WTC11 (cell line): Measurements from ENCODE around the gene KIF26A. TPM values are rescaled to one million over a fixed set of nuclear protein-coding genes. Genes with fewer than 3 reads are reported as not detected.

ENCODE experiments used
- ATAC-seq: fragments of 200-7000 bp; cut with Tn5 transposase; 2 replicates; pipeline ENCODE4 v1.10.0; 2021; ENCODE audit warnings: mild to moderate bottlenecking, moderate library complexity
- CTCF ChIA-PET: fragments of 300-600 bp; sonication (Branson Sonifier 250); formaldehyde crosslinking; loops from one replicate; lab custom pipeline; 2021; ENCODE audit warnings: antibody characterized with exemption; lab: Charles Lee
- POLR2A ChIA-PET: fragments of 350-600 bp; sonication (Branson Sonifier 250); formaldehyde crosslinking; loops from one replicate; lab custom pipeline; 2021; ENCODE audit warnings: antibody characterized with exemption; lab: Charles Lee
- DNase-seq: peaks from one replicate; pipeline ENCODE4 v3.0.0; 2021; ENCODE audit warnings: low spot score
- H3K27ac Mint-ChIP-seq: 2 replicates; pipeline ENCODE4 v1.8.0; 2021; ENCODE audit warnings: mixed read lengths
- H3K27me3 Mint-ChIP-seq: 2 replicates; pipeline ENCODE4 v1.8.0; 2021; ENCODE audit warnings: low read depth, mild to moderate bottlenecking, moderate library complexity, mixed read lengths
- H3K36me3 Mint-ChIP-seq: 2 replicates; pipeline ENCODE4 v1.8.0; 2021; ENCODE audit warnings: mixed read lengths
- H3K4me1 Mint-ChIP-seq: 2 replicates; pipeline ENCODE4 v1.8.0; 2022; ENCODE audit warnings: mixed read lengths
- H3K4me3 Mint-ChIP-seq: 2 replicates; pipeline ENCODE4 v1.8.0; 2021; ENCODE audit warnings: mild to moderate bottlenecking, moderate library complexity, mixed read lengths
- H3K9me3 Mint-ChIP-seq: 2 replicates; pipeline ENCODE4 v1.8.0; 2021; ENCODE audit warnings: mixed read lengths
- CREM ChIP-seq: sonication (generic); formaldehyde crosslinking; IDR thresholded peaks from 2 replicates; pipeline ENCODE4 v1.8.1; 2022; ENCODE audit warnings: mild to moderate bottlenecking, missing genetic modification reagents, moderate library complexity
- EMX1 ChIP-seq: fragments of 250-450 bp; sonication (Bioruptor Pico); IDR thresholded peaks from 2 replicates; pipeline ENCODE4 v1.8.0; 2021; ENCODE audit warnings: mild to moderate bottlenecking
- ERG ChIP-seq: fragments of 250-450 bp; sonication (Bioruptor Pico); IDR thresholded peaks from 2 replicates; pipeline ENCODE4 v1.8.0; 2021; ENCODE audit warnings: mild to moderate bottlenecking
- ESRRA ChIP-seq: sonication (generic); formaldehyde crosslinking; IDR thresholded peaks from 2 replicates; pipeline ENCODE4 v1.8.1; 2022; ENCODE audit warnings: mild to moderate bottlenecking, missing genetic modification reagents, borderline replicate concordance
- FOXP1 ChIP-seq: sonication (generic); formaldehyde crosslinking; IDR thresholded peaks from 2 replicates; pipeline ENCODE4 v1.8.0; 2022; ENCODE audit warnings: missing genetic modification reagents, mild to moderate bottlenecking, moderate library complexity, borderline replicate concordance
- GTF2I ChIP-seq: fragments of 250-450 bp; sonication (Bioruptor Pico); conservative IDR thresholded peaks from 2 replicates; pipeline ENCODE4 v1.4.0; 2021; ENCODE audit warnings: mild to moderate bottlenecking
- HMGXB4 ChIP-seq: sonication (generic); formaldehyde crosslinking; IDR thresholded peaks from 2 replicates; pipeline ENCODE4 v1.8.1; 2023; ENCODE audit warnings: mild to moderate bottlenecking, moderate library complexity, missing genetic modification reagents
- IRF1 ChIP-seq: sonication (generic); formaldehyde crosslinking; IDR thresholded peaks from 2 replicates; pipeline ENCODE4 v1.8.0; 2023; ENCODE audit warnings: missing genetic modification reagents
- MXD4 ChIP-seq: fragments of 250-450 bp; sonication (Bioruptor Pico); IDR thresholded peaks from 2 replicates; pipeline ENCODE4 v1.8.0; 2021; ENCODE audit warnings: mild to moderate bottlenecking, moderate library complexity, borderline replicate concordance
- NFATC4 ChIP-seq: fragments of 250-450 bp; sonication (Bioruptor Pico); IDR thresholded peaks from 2 replicates; pipeline ENCODE4 v1.9.0; 2021; ENCODE audit warnings: mild to moderate bottlenecking
- NFYB ChIP-seq: sonication (generic); formaldehyde crosslinking; conservative IDR thresholded peaks from 2 replicates; pipeline ENCODE4 v1.8.0; 2022; ENCODE audit warnings: low read depth, missing genetic modification reagents
- NR2C2 ChIP-seq: sonication (generic); formaldehyde crosslinking; IDR thresholded peaks from 2 replicates; pipeline ENCODE4 v1.8.0; 2022; ENCODE audit warnings: mild to moderate bottlenecking, missing genetic modification reagents
- RORB ChIP-seq: fragments of 250-450 bp; sonication (Bioruptor Pico); IDR thresholded peaks from 2 replicates; pipeline ENCODE4 v1.9.0; 2021; ENCODE audit warnings: mild to moderate bottlenecking
- SMAD4 ChIP-seq: sonication (generic); formaldehyde crosslinking; IDR thresholded peaks from 2 replicates; pipeline ENCODE4 v1.8.0; 2022; ENCODE audit warnings: mild to moderate bottlenecking, missing genetic modification reagents
- SP1 ChIP-seq: sonication (generic); formaldehyde crosslinking; conservative IDR thresholded peaks from 2 replicates; pipeline ENCODE4 v1.8.1; 2022; ENCODE audit warnings: missing genetic modification reagents
- TEAD4 ChIP-seq: sonication (generic); formaldehyde crosslinking; IDR thresholded peaks from 2 replicates; pipeline ENCODE4 v1.8.0; 2022; ENCODE audit warnings: mild to moderate bottlenecking, missing genetic modification reagents
- ZBTB43 ChIP-seq: sonication (generic); formaldehyde crosslinking; IDR thresholded peaks from 2 replicates; pipeline ENCODE4 v1.8.1; 2023; ENCODE audit warnings: mild to moderate bottlenecking, missing genetic modification reagents
- ZMAT4 ChIP-seq: fragments of 250-450 bp; sonication (Bioruptor Pico); IDR thresholded peaks from 2 replicates; pipeline ENCODE4 v1.9.0; 2021; ENCODE audit warnings: mild to moderate bottlenecking
- ZNF232 ChIP-seq: sonication (generic); formaldehyde crosslinking; IDR thresholded peaks from 2 replicates; pipeline ENCODE4 v1.8.0; 2022; ENCODE audit warnings: mild to moderate bottlenecking, missing genetic modification reagents
- ZNF416 ChIP-seq: fragments of 250-450 bp; sonication (Bioruptor Pico); IDR thresholded peaks from 2 replicates; pipeline ENCODE4 v1.9.0; 2021; ENCODE audit warnings: mild to moderate bottlenecking, inconsistent platforms
- ZNF423 ChIP-seq: fragments of 250-450 bp; sonication (Bioruptor Pico); IDR thresholded peaks from 2 replicates; pipeline ENCODE4 v2.1.2; 2022; ENCODE audit warnings: mild to moderate bottlenecking, moderate library complexity
- ZSCAN18 ChIP-seq: fragments of 250-450 bp; sonication (Bioruptor Pico); IDR thresholded peaks from 2 replicates; pipeline ENCODE4 v2.1.2; 2022; ENCODE audit warnings: mild to moderate bottlenecking, moderate library complexity
- total RNA-seq: library from RNA; stranded (reverse); gene quantifications from 3 replicates; pipeline ENCODE4 v1.2.3, GENCODE V29; 2021

The KIF26A gene
- total RNA-seq, 1 experiment from 2014 or later: 53.4 TPM

GRCh38 chr14:104217486-104218360 is 79.3 kb downstream of the KIF26A start:
- DNase-seq: no peak

GRCh38 chr14:104218361-104219180 is 80.2 kb downstream of the KIF26A start:
- no peaks in the 10 kb centered on the region for H3K9me3 Mint-ChIP-seq
- POLR2A ChIA-PET: no interaction called here
- H3K36me3 Mint-ChIP-seq: no peaks in the 10 kb centered on the region
- peaks cover 17% of the 10 kb centered on the region for H3K4me1 Mint-ChIP-seq
- H3K27me3 Mint-ChIP-seq: no peaks in the 10 kb centered on the region
- DNase-seq (no peak), ATAC-seq (no peak; the same call in 1 of the 2 replicates)
- CTCF ChIA-PET: interaction anchor here (0.6 kb wide), 1 partner anchor 49 kb away, joined by 3 read pairs; no protein-coding TSS in a partner anchor
- no peak overlapping the region for H3K27ac Mint-ChIP-seq
- no peak overlapping the region for H3K4me3 Mint-ChIP-seq
- no peak for TF ChIP-seq TEAD4
- no peak for TF ChIP-seq RORB (CRISPR knock-in tag)
- no peak for TF ChIP-seq NFATC4 (CRISPR knock-in tag)
- no peak for TF ChIP-seq SP1
- TF ChIP-seq NFYB (CRISPR knock-in tag): no peak
- TF ChIP-seq EMX1: no peak
- TF ChIP-seq IRF1 (CRISPR knock-in tag): no peak
- TF ChIP-seq ZNF232 (CRISPR knock-in tag): no peak
- no peak for TF ChIP-seq MXD4 (CRISPR knock-in tag)
- TF ChIP-seq FOXP1: no peak

More at GRCh38 chr14:104217486-104218360, 79.3 kb downstream of the KIF26A start:
- ATAC-seq: no peak
- Mint-ChIP-seq H3K9me3 (no peaks in the 10 kb centered on the region), H3K36me3 (no peaks in the 10 kb centered on the region), H3K27ac (no peak overlapping the region)
- TF ChIP-seq RORB (CRISPR knock-in tag) (no peak), CREM (CRISPR knock-in tag) (no peak), HMGXB4 (no peak), GTF2I (CRISPR knock-in tag) (no peak), NR2C2 (no peak), SMAD4 (CRISPR knock-in tag) (no peak), ZNF416 (CRISPR knock-in tag) (no peak), ZBTB43 (CRISPR knock-in tag) (no peak), ERG (CRISPR knock-in tag) (no peak), ZNF423 (CRISPR knock-in tag) (no peak), ZMAT4 (CRISPR knock-in tag) (no peak), ZSCAN18 (CRISPR knock-in tag) (no peak), ESRRA (CRISPR knock-in tag) (no peak)
- TF ChIP-seq, all 79 proteins: peak for 0
- H3K4me3 Mint-ChIP-seq: no peak overlapping the region
- peaks cover 14% of the 10 kb centered on the region for H3K4me1 Mint-ChIP-seq
- ChIA-PET CTCF (no interaction called here), POLR2A (no interaction called here)
- no peaks in the 10 kb centered on the region for H3K27me3 Mint-ChIP-seq
